ENCODE results near the gene VPREB3.

The VPREB3 gene

DNA sequence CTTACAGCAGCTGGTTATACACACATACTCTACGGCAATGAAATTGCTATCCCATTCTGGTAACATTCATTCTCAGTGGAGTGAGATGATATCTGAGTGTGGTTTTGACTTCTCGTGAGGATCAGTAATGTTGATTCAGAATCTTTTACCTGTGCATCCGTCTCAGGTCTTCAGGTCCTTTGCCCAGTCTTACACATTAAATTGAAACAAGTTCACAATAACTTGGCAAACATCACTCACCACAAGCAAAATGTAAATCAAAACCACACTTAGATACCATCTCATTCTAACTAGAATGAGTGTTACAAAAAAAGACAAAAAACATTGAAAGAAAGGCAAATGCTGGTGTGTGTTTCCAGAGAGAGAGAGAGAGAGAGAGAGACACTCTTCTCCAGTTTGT, 49.4 kb downstream of the VPREB3 start:
- in situ Hi-C loops (cut with HindIII; ENCODE audit: low sequenced_read_pairs), result no loop called here

DNA sequence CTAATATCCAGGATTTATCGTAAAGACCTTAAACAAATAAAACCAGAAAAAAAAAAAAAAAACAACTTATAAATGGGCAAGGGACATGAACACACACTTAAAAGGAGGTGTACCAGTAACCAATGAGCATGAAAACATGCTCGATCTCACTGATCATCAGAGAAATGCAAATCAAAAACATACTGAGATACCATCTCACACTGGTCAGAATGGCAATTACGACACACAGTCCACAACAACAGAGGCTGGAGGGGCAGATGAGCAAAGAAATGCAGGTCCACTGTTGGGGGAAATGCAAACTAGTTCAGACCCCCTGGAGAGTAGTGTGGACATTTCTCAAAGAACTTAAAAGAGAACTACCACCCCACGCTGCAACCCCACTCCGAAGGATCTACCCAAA, 50.2 kb downstream of the VPREB3 start:
- in situ Hi-C loops (cut with HindIII; ENCODE audit: low sequenced_read_pairs), result no loop called here

Measured in DLD1 (cell line).